Measurements from ENCODE around the gene TMEM69.

- TF ChIP-seq, protein P1, sequence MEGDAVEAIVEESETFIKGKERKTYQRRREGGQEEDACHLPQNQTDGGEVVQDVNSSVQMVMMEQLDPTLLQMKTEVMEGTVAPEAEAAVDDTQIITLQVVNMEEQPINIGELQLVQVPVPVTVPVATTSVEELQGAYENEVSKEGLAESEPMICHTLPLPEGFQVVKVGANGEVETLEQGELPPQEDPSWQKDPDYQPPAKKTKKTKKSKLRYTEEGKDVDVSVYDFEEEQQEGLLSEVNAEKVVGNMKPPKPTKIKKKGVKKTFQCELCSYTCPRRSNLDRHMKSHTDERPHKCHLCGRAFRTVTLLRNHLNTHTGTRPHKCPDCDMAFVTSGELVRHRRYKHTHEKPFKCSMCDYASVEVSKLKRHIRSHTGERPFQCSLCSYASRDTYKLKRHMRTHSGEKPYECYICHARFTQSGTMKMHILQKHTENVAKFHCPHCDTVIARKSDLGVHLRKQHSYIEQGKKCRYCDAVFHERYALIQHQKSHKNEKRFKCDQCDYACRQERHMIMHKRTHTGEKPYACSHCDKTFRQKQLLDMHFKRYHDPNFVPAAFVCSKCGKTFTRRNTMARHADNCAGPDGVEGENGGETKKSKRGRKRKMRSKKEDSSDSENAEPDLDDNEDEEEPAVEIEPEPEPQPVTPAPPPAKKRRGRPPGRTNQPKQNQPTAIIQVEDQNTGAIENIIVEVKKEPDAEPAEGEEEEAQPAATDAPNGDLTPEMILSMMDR (IDR thresholded peaks at IDR 0.05) = no peak
- no peak for TF ChIP-seq POLR2A (IDR thresholded peaks at IDR 0.05)
Measured at GRCh38 chr1:45666836-45667235, 21.1 kb upstream of the TMEM69 start.
